LNCAP (cell line): ENCODE measurements around the gene EFTUD2.

Source experiments
- CTCF ChIP-seq: fragments of 450-650 bp; IDR thresholded peaks from 2 replicates; pipeline ENCODE4 v1.5.1; 2017; ENCODE audit warnings: mild to moderate bottlenecking

Gene EFTUD2

DNA sequence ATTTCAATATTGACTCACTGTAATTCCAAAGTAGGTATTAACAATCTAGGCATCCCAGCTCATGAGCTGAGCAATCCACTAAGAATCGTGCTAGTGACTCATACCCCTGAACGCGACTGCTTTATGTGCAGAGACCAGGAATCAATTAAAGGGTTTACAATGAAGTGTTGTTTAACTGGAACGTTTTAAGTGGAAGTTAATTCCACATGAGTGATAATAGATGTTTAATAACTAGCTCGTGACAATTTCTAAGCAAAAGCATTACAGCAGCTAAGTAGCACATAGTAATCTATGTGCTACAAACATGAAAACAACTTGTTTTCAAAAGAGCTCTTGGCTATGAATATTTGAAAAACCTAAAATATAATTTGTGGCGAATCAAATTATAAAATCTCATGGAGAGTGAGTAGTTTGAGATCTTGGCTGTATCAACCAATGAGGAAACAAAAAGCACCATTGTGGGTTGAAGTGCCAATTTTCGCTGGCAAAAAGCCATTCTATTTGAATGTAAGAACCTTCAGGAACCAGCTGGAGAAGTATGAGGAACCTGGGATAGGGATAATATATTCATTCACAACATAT is 78.5 kb downstream of the EFTUD2 start:
- TF ChIP-seq CTCF: no peak

- no peak for TF ChIP-seq CTCF
These were observed 87.0 kb downstream of the EFTUD2 start for GRCh38 chr17:44812263-44812662.

GRCh38 chr17:44808156-44808555 is 91.1 kb downstream of the EFTUD2 start:
- TF ChIP-seq CTCF: no peak

DNA sequence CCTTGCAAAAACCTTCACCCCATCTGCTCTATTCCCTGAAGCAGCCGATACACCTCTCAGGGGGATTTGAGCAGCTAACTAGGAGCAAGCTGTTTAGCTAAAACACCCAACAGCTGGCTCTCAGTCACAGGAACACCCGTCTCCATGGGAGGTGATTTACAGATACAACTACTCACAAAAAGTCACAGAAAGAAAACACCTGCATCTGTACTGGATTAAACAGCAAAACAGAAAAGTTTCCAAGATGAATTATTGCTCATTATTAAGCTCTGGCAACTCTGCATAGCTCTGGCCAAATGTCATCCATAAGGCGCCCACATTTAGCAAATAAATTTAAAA is 91.5 kb downstream of the EFTUD2 start:
- no peak for TF ChIP-seq CTCF

- TF ChIP-seq CTCF: no peak
These were observed 92.0 kb downstream of the EFTUD2 start for GRCh38 chr17:44807093-44807816.

- TF ChIP-seq CTCF: no peak
These were observed 94.7 kb downstream of the EFTUD2 start for GRCh38 chr17:44804302-44805089.

DNA sequence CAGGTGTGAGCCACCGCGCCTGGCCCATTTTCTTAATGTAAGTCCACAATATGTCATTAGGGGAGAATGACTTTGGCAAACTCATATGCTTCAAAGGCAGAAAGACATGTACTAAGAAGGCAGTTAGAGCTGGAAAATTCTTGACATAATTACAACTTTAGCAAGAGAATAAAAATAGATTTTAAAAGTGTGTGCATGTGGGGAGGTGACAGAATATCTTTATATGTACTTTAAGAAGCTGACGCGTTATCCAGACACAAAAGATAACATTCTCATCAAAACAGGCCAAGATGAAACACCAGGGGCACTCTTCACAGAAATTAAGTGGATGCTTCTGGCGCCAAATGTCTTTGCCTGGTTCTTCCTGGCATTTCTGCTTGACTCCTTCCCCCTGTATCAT is 97.4 kb downstream of the EFTUD2 start:
- TF ChIP-seq CTCF: no peak
